Mucosa of gallbladder (tissue), 1 donor: ENCODE results near the gene PTGER3. TPM values are rescaled to one million over a fixed set of nuclear protein-coding genes. Genes with fewer than 3 reads are reported as not detected.
A peak's percentile ranks its signal among the peaks of the same experiment; 100 is the strongest.

Source experiments
- DNase-seq: peaks from one replicate; pipeline ENCODE4 v3.0.0-alpha.2; 2020; ENCODE audit warnings: low spot score
- total RNA-seq: library from RNA; stranded (reverse); gene quantifications from one replicate; pipeline ENCODE4 v1.2.1, GENCODE V29; 2021
- donor health status: DM: no; HTN: no; CAD: no.

The PTGER3 gene
- 28.4 TPM for total RNA-seq

DNA sequence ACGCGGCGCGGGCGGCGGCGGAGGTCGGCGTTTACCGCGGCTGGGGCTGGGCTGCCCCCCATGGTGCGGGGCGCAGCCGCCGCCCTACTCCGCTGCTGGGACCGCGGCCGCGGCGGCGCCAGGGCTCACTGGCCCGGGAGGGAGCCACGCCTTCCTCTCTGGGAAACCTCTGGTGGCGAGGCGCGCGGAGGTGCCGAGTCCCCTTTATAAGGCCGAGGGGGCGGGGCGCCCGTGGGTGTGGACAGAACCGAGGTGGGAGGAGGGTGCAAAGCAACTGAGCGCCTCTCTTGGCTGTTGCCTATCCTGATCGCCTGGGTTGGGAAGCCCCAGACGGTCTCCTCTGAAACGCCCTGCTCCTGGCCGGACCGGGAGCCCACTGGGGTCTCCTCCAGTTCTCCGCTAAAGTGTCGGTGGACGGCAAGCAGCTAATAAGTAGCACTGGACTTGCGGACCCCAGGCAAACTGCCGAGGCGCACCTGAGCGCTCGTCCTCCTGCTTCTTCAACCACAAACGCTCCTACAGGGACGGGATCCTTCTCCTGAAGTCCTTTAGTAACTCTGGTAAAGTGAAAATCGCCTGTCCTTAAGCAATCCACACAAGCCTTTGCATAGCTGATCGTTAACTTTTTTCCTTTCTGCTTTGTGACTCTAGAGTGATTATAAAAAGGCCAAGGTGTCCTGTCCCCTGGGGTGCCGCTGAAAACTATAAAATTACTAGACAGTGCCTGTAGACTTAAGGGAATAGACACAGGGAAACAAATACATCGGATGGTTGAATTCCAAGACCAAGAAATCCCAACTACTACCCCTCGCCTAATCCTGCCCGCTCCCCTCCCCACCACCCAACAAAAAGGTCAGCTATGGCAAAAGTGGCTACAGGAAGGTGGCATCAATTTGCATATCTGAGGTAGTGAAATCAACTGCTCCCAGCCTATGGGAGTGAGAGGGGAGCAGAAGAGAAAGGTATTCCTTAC lies at the start of gene PTGER3:
PTGER3 (minus strand) TSS at position 182 of the 973 bp plus-strand sequence. CDS start 239 bp downstream, outside the sequence.
- DNase-seq = peak; percentile 66

GRCh38 chr1:71094913-71095312 lies 47.3 kb upstream of the PTGER3 start:
- DNase-seq = no peak

DNA sequence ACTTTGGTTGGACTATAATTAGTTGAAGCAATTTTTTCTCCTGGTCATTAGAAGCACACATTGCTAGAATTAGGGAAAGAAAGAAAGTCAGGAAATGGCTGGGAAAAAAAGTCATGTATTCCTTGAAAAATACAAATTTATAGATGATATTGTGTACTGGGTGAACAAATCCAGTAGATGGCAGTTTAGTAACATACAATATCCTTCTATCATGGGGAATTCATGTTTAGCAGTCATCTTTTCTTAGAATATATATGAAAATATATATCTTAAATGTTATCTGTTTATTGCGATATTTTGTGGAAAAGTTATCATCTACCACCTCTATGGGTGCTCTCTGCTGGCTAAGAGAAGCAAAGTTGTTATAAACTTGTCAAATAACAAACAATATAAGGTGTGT lies 46.3 kb upstream of the PTGER3 start:
- DNase-seq = no peak

DNA sequence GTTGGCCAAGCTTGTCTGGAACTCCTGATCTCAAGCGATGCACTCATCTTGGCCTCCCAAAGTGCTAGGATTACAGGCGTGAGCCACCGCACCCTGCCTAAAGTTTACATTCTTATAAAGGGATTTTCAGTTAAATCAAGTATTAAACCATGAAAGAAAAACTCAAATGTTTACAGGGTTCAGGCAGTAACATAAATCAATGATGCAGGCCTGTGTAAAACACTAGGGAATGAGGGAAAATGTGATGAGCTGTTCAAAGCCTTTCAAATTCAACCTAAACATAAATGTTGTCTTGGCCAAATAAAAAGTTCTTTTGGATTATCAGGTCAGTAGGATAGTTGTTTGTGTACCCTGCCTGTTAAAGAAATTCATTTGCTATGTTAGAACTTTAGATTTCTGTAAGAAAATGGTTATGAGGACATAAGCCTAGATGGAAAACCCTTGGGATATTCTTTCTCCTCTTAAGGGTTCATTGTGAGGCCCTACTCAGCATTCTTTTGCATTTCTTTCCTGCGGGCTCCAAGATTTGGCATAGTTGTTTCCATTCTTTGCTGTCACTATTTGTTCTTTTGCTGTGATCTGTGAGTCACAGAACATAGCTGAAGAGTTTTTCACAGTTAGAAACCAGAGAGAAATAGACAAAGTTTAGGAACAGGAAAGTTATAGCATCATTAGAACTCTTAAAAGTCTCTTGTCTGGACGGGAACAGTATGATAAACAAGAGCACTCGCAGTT lies 42.1 kb upstream of the PTGER3 start:
- DNase-seq = no peak

DNA sequence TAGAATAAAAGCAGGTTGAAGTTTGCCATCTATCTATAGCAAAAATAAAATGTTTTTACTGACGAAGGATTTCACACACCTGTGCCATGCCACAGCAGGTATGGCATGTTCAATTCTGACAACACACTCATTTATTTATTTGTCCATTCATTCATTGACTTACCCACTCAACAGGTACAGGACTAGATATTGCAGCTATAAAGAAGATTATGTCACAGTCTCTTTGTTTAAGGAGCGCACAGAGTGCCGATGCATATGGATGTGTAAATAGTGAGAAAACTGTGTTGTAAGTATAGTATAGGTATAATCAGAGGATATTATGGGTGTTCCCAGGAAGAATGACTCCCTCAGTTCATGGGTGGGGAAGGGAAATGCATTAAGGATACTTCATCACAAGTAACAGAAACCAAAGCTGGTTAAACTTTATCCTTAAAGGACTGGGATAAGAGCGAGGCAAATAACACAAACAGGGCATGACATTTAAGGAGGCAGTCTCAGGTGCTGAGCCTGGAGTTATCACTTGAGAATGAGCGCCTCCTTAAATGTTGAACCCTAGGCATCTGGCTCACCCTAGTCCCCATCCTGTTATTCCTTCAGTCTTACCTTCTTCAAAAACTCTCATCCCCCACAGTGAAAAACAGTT lies 41.1 kb upstream of the PTGER3 start:
- no peak for DNase-seq

DNA sequence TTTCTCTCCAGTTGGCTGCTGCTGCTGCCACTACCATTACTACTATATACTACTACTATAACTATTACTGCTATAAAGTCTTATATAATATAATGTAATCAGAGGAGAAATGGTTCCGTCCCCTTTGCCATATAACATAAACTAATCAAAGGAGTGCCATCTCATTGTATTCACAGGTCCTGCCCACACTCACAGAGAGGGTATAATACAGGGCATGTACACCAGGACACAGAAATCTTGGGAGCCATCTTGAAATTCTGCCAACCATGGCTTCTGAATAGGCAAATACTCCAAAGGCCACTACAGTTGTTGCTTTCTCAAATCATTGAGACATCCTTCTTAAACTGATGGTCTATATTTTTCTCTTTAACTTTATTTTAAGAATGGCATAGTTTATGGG lies 40.1 kb upstream of the PTGER3 start:
- no peak for DNase-seq

DNA sequence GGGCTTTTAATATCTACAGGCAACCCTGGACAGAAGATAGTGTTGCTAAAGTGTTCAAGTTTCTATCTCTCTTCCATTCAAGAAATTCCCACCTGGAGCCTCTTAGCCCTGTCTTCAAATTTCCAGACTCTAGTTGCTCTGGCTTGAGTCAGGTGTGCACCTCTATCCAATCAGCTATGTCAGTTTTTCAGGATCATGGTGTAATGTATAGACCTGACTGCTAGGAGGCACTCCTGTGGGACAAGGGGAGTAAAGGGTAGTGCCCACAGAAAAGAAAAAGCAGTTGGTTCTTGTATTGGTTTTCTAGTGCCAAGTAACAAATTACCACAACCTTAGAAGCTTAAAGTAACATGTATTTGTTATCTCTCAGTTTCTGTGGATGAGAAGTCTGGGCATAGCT lies 39.4 kb upstream of the PTGER3 start:
- no peak for DNase-seq

GRCh38 chr1:71086331-71086730 lies 38.7 kb upstream of the PTGER3 start:
- no peak for DNase-seq

DNA sequence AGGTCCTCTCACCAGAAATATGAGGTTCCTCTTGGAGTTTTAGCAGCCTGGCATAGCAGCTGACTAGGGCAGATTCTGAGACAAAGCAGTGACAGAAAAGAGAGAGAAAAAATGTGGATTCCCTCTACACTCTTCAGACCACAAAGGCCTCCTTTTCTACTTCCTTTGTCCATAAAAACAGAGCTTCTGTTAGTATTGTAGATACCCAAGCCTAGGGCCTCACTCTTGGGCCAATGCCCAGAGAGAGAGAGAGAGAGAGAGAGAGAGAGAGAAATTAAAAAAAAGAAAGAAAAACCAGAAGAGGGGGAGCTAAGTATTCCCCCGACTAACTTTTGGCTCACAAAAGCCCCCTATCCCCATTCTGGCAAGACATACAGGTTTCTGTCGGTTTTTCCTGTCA lies 35.7 kb upstream of the PTGER3 start:
- no peak for DNase-seq

DNA sequence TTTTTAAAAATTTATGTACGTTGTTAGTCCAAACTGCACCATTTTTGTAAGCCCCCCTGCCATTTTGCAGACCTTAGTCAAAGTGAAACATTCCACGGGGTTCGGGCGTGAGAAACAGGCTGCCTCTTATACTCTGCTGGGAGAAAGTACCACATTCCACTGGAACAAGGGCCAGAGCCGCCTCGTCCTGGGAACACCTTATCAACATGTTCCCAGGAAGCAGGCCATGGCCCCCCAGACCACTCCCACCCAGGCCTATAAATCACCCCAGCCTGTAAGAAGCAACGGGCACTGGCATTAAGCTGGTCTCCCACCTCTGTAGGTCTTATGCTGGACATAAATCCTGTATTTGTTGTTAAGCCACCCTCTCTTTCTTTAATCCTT lies 34.1 kb upstream of the PTGER3 start:
- DNase-seq = no peak

DNA sequence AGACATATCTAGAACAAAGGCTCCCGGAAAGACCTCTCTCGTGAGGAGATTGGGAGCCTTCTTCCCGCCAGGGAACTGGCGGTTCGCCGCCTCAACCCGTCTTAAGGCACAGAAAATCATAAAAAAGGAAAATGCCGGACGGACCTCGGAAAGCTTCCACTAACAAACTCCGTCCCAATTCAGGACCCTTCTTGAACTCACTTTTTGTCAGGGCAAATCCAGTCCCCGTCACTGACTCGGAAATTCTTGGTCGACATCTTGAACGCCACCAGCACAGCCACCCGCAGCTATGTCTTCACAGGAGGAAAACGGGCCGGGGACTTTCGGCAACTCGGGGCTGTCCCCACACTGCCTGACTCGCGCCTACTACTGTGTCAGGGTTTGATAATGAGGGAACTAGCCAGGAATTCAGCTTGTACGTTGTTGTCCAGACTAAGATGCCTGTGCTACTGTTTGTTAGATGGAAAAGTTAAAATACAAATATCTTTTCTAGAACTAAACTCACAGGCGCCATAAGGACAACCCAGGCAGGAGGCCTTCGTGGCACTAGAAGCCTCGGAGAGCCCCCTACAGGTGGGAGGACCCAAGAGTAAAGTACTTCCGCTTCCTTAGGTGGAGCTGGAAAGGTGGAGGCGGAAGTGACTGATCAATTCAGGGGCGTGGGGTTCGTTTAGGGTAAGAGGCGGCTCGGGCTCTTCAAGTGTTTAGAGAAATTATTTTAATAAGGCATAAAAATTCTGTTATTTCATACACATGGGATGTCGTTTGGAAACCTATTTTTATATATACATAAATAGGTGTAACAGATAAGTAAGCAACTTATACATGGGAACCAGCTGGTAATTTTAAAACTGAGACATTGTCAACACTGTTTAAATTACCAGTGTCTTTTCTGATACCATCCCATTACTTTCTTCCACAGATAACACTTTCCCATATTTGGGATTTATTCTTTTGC lies 33.4 kb upstream of the PTGER3 start, which contains the start of gene ZRANB2:
ZRANB2 (minus strand) TSS at position 297 of the 958 bp plus-strand sequence; CDS start at position 257, 40 bp downstream.
- DNase-seq = peak; percentile 94

- no peak for DNase-seq
Measured at GRCh38 chr1:71080230-71080738, 32.7 kb upstream of the PTGER3 start.

DNA sequence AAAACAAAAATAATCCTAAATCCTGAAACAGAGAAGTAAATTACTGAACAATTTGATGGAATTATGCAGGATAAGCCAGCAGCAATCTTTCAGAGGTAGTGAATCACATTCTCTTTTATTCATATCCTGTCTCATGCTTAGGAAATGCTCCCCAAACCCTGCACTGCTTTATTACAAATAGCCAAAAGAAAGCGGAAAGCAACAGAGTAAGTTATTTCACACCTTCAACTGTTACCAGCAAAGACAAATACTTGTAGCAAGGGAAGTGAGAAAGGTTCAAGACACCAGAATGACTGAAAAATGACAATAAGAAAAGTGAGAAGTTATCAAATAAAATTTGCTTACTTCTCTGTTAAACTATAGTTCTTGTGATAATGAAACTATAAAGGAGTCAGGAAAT lies 27.1 kb upstream of the PTGER3 start:
- DNase-seq = no peak

- DNase-seq = no peak
Measured at GRCh38 chr1:71072273-71072672, 24.7 kb upstream of the PTGER3 start.

DNA sequence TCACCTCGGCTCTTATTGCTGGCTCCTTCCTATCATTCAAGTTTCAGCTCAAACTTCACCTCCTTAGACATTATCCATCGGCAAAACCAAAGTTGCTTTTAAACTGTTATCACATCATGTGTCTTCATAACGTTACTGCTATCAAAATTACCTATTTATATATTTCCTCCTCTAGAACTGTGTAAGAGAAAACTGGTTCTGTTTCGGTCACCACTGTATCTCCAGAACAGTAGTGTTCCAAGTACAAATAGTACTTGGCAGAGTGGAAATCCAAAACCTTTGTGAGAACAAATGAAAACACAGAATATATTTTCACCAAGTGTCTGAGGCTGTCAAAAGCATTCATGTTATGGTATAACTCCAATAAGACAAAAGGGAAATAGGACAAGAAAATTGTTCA lies 24.1 kb upstream of the PTGER3 start:
- no peak for DNase-seq

- DNase-seq = no peak
Measured at GRCh38 chr1:71068325-71069240, 21.0 kb upstream of the PTGER3 start.

- no peak for DNase-seq
Measured at GRCh38 chr1:71054791-71055190, 7.2 kb upstream of the PTGER3 start.

- DNase-seq = no peak
Measured at GRCh38 chr1:71054281-71054731, 6.7 kb upstream of the PTGER3 start.

DNA sequence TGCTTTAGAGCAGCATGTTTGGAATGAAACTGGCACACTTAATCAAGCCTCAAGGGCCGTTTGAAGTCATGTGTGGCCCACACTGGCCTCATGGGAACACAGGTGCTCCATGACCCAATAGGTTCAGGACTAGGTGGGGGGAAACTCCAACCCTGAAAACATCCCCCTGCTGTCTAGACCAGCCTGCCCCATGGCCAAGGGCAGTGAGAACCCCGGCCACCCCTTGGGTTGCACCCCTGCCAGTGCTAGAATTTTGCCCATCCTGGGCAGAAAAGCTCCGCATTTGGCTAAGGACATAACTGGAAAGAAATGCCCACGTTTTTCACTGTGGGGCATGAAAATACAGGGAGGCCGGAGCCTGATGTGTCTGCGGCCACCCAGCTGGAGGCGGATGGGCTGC lies 6.1 kb upstream of the PTGER3 start:
- DNase-seq = no peak

- DNase-seq = no peak
Measured at GRCh38 chr1:71053146-71053545, 5.5 kb upstream of the PTGER3 start.
